GM12878 (cell line): ENCODE results near the gene SPIRE1. TPM values are rescaled to one million over a fixed set of nuclear protein-coding genes. Genes with fewer than 3 reads are reported as not detected.

Experiments
- ATAC-seq: fragments of 200-7000 bp; cut with Tn5 transposase; 3 replicates; pipeline ENCODE4 v1.9.1; 2020; ENCODE audit warnings: mild to moderate bottlenecking, moderate library complexity
- BruUV-seq: library from RNA; stranded (reverse); fragments of 400-500 nt; replicated peaks from 2 replicates; lab custom pipeline; 2021; lab: Mats Ljungman, UMichigan
- CTCF ChIA-PET: fragments of 300-600 bp; sonication (Branson Sonifier 250); formaldehyde crosslinking; extraction: SDS; loops from one replicate; lab custom pipeline; 2021; ENCODE audit warnings: inconsistent platforms; lab: Yijun Ruan, JAX
- POLR2A ChIA-PET: fragments of 350-600 bp; formaldehyde crosslinking; extraction: SDS; loops from one replicate; lab custom pipeline; 2021; ENCODE audit warnings: inconsistent platforms; lab: Charles Lee
- RAD21 ChIA-PET: fragments of 300-600 bp; sonication (Branson Sonifier 250); formaldehyde crosslinking; loops from one replicate; lab custom pipeline; 2023; ENCODE audit warnings: antibody characterized with exemption; ENCODE audit not compliant: unreplicated experiment; lab: Charles Lee
- SMC1A ChIA-PET: fragments of 300-600 bp; sonication (Branson Sonifier 250); formaldehyde crosslinking; loops from one replicate; lab custom pipeline; 2023; ENCODE audit not compliant: unreplicated experiment, uncharacterized antibody; lab: Charles Lee
- DNase-seq: peaks from one replicate; pipeline ENCODE4 v3.0.0-alpha.2; 2011; ENCODE audit warnings: low read depth, low spot score
- FAIRE-seq: peaks from 3 replicates; lab custom pipeline; 2011; peaks lifted over from hg19 to GRCh38; lab: Jason Lieb, UNC
- H2AFZ ChIP-seq: 2 replicates; pipeline ENCODE4 v1.6.0; 2011; ENCODE audit warnings: low read depth, low read length, control low read depth; ENCODE audit not compliant: control insufficient read depth
- H3K27ac ChIP-seq: 2 replicates; pipeline ENCODE4 v1.5.1; 2011; ENCODE audit warnings: control low read depth; ENCODE audit not compliant: control insufficient read depth, insufficient read depth
- H3K27me3 ChIP-seq, 2 experiments: replicated peaks in 1 of 2; 2 replicates each; pipeline versions ENCODE4 v1.6.0 to v1.6.1; 2011; ENCODE audit warnings: low read length in 1 of 2; ENCODE audit not compliant: control insufficient read depth in 2 of 2, insufficient read depth in 2 of 2
- H3K36me3 ChIP-seq, 2 experiments: 2 replicates each; pipeline ENCODE4 v1.5.1; 2011; ENCODE audit warnings: low read length in 1 of 2; ENCODE audit not compliant: control insufficient read depth in 2 of 2, insufficient read depth in 2 of 2
- H3K4me1 ChIP-seq: 2 replicates; pipeline ENCODE4 v1.6.1; 2011; ENCODE audit warnings: mild to moderate bottlenecking, low read length, moderate library complexity, mixed read lengths; ENCODE audit not compliant: control insufficient read depth, insufficient read depth
- H3K4me2 ChIP-seq: 2 replicates; pipeline ENCODE4 v1.6.0; 2011; ENCODE audit warnings: control low read depth; ENCODE audit not compliant: control insufficient read depth, insufficient read depth
- H3K4me3 ChIP-seq: fragments of 200-600 bp; sonication (generic); 2 replicates; pipeline ENCODE4 v1.5.1; 2016
- H3K79me2 ChIP-seq: 2 replicates; pipeline ENCODE4 v1.6.0; 2011; ENCODE audit warnings: low read length; ENCODE audit not compliant: control insufficient read depth, insufficient read depth
- H3K9ac ChIP-seq: 2 replicates; pipeline ENCODE4 v1.8.0; 2011; ENCODE audit warnings: low read length, control low read depth, mixed read lengths; ENCODE audit not compliant: control insufficient read depth, insufficient read depth
- H3K9me3 ChIP-seq: replicated peaks from 3 replicates; pipeline ENCODE4 v1.5.1; 2011; ENCODE audit warnings: mild to moderate bottlenecking, low read length; ENCODE audit not compliant: control insufficient read depth, insufficient read depth
- H4K20me1 ChIP-seq: 2 replicates; pipeline ENCODE4 v1.6.0; 2011; ENCODE audit not compliant: control insufficient read depth, insufficient read depth
- ATF2 ChIP-seq: IDR thresholded peaks from 2 replicates; pipeline ENCODE4 v1.6.1; 2012; ENCODE audit warnings: low read length, inconsistent platforms
- CEBPB ChIP-seq, 2 experiments: fragments of 150-350 bp in 1 of 2; IDR thresholded peaks; 2 replicates each; pipeline ENCODE4 v1.6.1; 2012 to 2014; ENCODE audit warnings: low read depth in 2 of 2, low read length in 2 of 2, borderline replicate concordance in 1 of 2, inconsistent platforms in 1 of 2
- NKRF ChIP-seq: fragments of 450-650 bp; conservative IDR thresholded peaks from 2 replicates; pipeline ENCODE4 v1.6.1; 2017; ENCODE audit warnings: mild to moderate bottlenecking, moderate library complexity
- ZBTB11 ChIP-seq: fragments of 450-650 bp; formaldehyde crosslinking; IDR thresholded peaks from 2 replicates; pipeline ENCODE4 v1.5.0; 2022; ENCODE audit warnings: mild to moderate bottlenecking, missing genetic modification characterization
- WGBS: methylation state at CpG from one replicate; pipeline ENCODE4 v1.1.6; 2016; ENCODE audit warnings: low lambda C conversion rate; ENCODE audit not compliant: insufficient replicate concordance, insufficient coverage; ENCODE audit errors: missing lambda C conversion rate; 5-methylcytosine and 5-hydroxymethylcytosine counted together
- in situ Hi-C: fragments of 300-500 bp; cut with MboI; formaldehyde crosslinking; loops from 9 replicates; pipeline ENCODE4 v1.14.3; 2018; ENCODE audit warnings: mixed read lengths
- intact Hi-C: fragments of 100-400 bp; cut with micrococcal nuclease; formaldehyde crosslinking; loops from one replicate; pipeline ENCODE4 v1.14.2; 2022; ENCODE audit not compliant: unreplicated experiment
- polyA plus RNA-seq, 11 experiments: library from polyadenylated mRNA; depleted of rRNA in 4 of 11; unstranded in 6 of 11; stranded (reverse) in 5 of 11; fragments of >200 nt; fragmentation: Nextera tagmentation in 4 of 11; fragmentation: Illumina TruSeq in 1 of 11; extraction: Ambion mirVana in 4 of 11; extraction: Trizol in 1 of 11; gene quantifications; 1 replicate in 1 of 11; 2 replicates in 10 of 11; pipeline versions ENCODE4 v1.2.1 to v1.2.3, GENCODE V29; 2011 to 2016; ENCODE audit warnings: inconsistent platforms in 2 of 11, missing spikeins in 2 of 11, low read depth in 1 of 11
- total RNA-seq, 4 experiments: library from RNA; depleted of rRNA in 3 of 4; stranded (reverse); fragments of >200 nt in 3 of 4; fragmentation: Illumina TruSeq in 1 of 4; extraction: Trizol in 1 of 4; gene quantifications; 2 replicates each; pipeline versions ENCODE4 v1.2.1 to v1.2.3, GENCODE V29; 2013 to 2021

SPIRE1 gene
- total and polyA plus RNA-seq, 10 of the 15 experiments (the other 5 are each of a cell fraction or from before 2014, with no cell fraction given): 0.18 to 9.2 (median 4.3) TPM

GRCh38 chr18:12497296-12497695 lies 160.6 kb downstream of the SPIRE1 start:
- ChIA-PET CTCF (no interaction called here), SMC1A (no interaction called here), RAD21 (interaction anchor here (0.9 kb wide), 1 partner anchor 13 kb away, joined by 3 read pairs; no protein-coding TSS in a partner anchor), POLR2A (no interaction called here)
- intact Hi-C loops (no loop called here), in situ Hi-C loops (no loop called here)
- no peaks in the 10 kb centered on the region for H4K20me1 ChIP-seq
- DNase-seq (no peak), FAIRE-seq (no peak), ATAC-seq (no peak)
- H3K4me2 ChIP-seq: no peak overlapping the region
- TF ChIP-seq CEBPB (IDR thresholded peaks at IDR 0.05; ENCODE audit: borderline replicate concordance in 1 of 2, low read depth in 2 of 2, low read length in 2 of 2): no peak
- TF ChIP-seq NKRF: no peak
- TF ChIP-seq ATF2: no peak
- TF ChIP-seq ZBTB11 (CRISPR knock-in tag): no peak
- H3K9me3 ChIP-seq: no peaks in the 10 kb centered on the region
- H3K4me3 ChIP-seq: no peak overlapping the region
- no peak overlapping the region for H3K9ac ChIP-seq
- 38% methylated on average over 2 of the region's 2 CpGs for WGBS
- no peaks in the 10 kb centered on the region for H3K79me2 ChIP-seq
- H3K27me3 ChIP-seq: no peaks in the 10 kb centered on the region; a peak in 1 of 4 replicates
- H2AFZ ChIP-seq: no peak overlapping the region
- no peaks in the 10 kb centered on the region for H3K4me1 ChIP-seq
- BruUV-seq: no TSS peak
- H3K27ac ChIP-seq: no peak overlapping the region
- H3K36me3 ChIP-seq: no peaks in the 10 kb centered on the region
